Lung (tissue), 12 donors: ENCODE results near the gene FLNC. TPM values are rescaled to one million over a fixed set of nuclear protein-coding genes. Genes with fewer than 3 reads are reported as not detected.

Experiments used
- ATAC-seq: fragments of 200-7000 bp; cut with Tn5 transposase; one replicate; pipeline ENCODE4 v1.9.1; 2020; ENCODE audit warnings: moderate number of reproducible peaks; ENCODE audit not compliant: insufficient read depth, low FRiP score
- DNase-seq, 3 donors: peaks; one replicate each; pipeline ENCODE4 v3.0.0-alpha.2; 2013 to 2017
- H3K27ac ChIP-seq, 2 donors: one replicate each; pipeline ENCODE4 v1.5.1; 2013; ENCODE audit warnings: mild to moderate bottlenecking in 2 of 2, moderate library complexity in 2 of 2, control low read depth in 1 of 2, inconsistent platforms in 1 of 2, low read depth in 1 of 2, low read length in 1 of 2
- H3K27me3 ChIP-seq, 3 donors: one replicate each; pipeline ENCODE4 v1.5.1; 2013; ENCODE audit warnings: low read length in 2 of 3; ENCODE audit not compliant: control insufficient read depth in 3 of 3, insufficient read depth in 3 of 3
- H3K36me3 ChIP-seq, 4 donors: one replicate each; pipeline ENCODE4 v1.5.1; 2013; ENCODE audit warnings: low read length in 4 of 4, mild to moderate bottlenecking in 1 of 4, moderate library complexity in 1 of 4; ENCODE audit not compliant: control insufficient read depth in 4 of 4, insufficient read depth in 4 of 4
- H3K4me1 ChIP-seq, 5 donors: one replicate each; pipeline ENCODE4 v1.5.1; 2013; ENCODE audit warnings: low read length in 5 of 5, mild to moderate bottlenecking in 2 of 5, moderate library complexity in 1 of 5; ENCODE audit not compliant: control insufficient read depth in 5 of 5, insufficient read depth in 5 of 5
- H3K4me3 ChIP-seq: one replicate; pipeline ENCODE4 v1.5.1; 2013; ENCODE audit warnings: mild to moderate bottlenecking, control low read depth, moderate library complexity
- H3K9ac ChIP-seq, 2 donors: one replicate each; pipeline ENCODE4 v1.5.1; 2013; ENCODE audit warnings: low read length in 2 of 2, control low read depth in 1 of 2; ENCODE audit not compliant: insufficient read depth in 1 of 2
- H3K9me3 ChIP-seq, 4 donors: one replicate each; pipeline ENCODE4 v1.5.1; 2013; ENCODE audit warnings: low read length in 3 of 4, mild to moderate bottlenecking in 1 of 4, moderate library complexity in 1 of 4; ENCODE audit not compliant: control insufficient read depth in 4 of 4, insufficient read depth in 3 of 4
- WGBS, 2 donors: extraction: QIAGEN DNeasy Blood & Tissue Kit; methylation state at CpG; one replicate each; pipeline ENCODE4 v1.1.7; 2013; 5-methylcytosine and 5-hydroxymethylcytosine counted together
- polyA plus RNA-seq, 2 donors: library from polyadenylated mRNA; stranded (reverse); fragments of 200-250 nt; gene quantifications; one replicate each; pipeline ENCODE4 v1.2.1, GENCODE V29; 2013
- total RNA-seq, 2 donors: library from RNA; depleted of rRNA in 1 of 2; stranded (reverse); fragments of >200 nt in 1 of 2; gene quantifications; one replicate each; pipeline ENCODE4 v1.2.1, GENCODE V29; 2014 to 2021
- TF ChIP-seq, protein P1 (sequence below): IDR thresholded peaks from 2 replicates; pipeline ENCODE4 v1.5.1; 2012; ENCODE audit warnings: mild to moderate bottlenecking; ENCODE audit errors: control extremely low read depth, extremely low read depth
- donor health status: control.
- donor health status: control.
- donor health status: Bipolar disorder and iron deficiency.
- donor health status: healthy.
- donor health status: DM: yes; HTN: yes; CAD: no.

The FLNC gene
- total and polyA plus RNA-seq, 4 donors = 2.0 to 24.2 (median 7.7) TPM

DNA sequence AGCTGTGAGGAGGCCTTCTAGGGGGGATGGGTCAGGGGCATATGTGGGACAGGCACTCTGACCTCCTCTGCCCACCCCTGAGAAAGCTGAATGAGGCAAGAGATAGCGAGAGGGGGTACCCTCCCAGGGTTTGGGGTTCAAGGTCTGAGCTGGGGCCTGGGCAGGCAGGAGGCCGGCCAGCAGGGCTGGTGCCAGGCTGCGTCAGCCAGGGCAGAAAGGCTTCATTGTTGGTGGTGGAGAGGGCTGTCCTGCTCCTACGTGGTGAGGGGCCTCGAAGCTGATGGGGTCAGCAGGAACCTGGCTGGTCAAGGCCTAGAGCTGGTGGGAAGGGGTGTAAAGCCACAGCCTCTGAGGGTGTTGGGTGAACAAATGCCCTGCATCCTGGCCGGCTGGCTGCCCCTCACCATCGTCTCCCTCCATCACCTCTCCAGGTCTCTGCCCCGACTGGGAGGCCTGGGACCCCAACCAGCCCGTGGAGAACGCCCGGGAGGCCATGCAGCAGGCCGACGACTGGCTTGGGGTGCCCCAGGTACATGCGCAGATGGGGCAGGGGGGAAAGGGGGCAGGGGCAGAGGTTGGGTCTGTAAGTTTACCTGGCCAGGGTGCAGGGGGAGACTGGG is 6.6 kb downstream of the FLNC start:
- Histone ChIP-seq H3K27me3 (no peaks in the 10 kb centered on the region), H3K27ac (peak overlapping the region in 1 of 2 donors; percentile 68), H3K9ac (no peak overlapping the region), H3K4me3 (no peak overlapping the region), H3K36me3 (peaks cover 0 to 17% (median 8%) of the 10 kb centered on the region in 4 donors), H3K9me3 (no peaks in the 10 kb centered on the region), H3K4me1 (peaks cover 0 to 30% (median 10%) of the 10 kb centered on the region in 5 donors)
- no peak for ATAC-seq
- WGBS, 2 donors = 90 to 98% methylated on average over 14 of the region's 14 CpGs
- no peak for DNase-seq
- TF ChIP-seq, protein P1, sequence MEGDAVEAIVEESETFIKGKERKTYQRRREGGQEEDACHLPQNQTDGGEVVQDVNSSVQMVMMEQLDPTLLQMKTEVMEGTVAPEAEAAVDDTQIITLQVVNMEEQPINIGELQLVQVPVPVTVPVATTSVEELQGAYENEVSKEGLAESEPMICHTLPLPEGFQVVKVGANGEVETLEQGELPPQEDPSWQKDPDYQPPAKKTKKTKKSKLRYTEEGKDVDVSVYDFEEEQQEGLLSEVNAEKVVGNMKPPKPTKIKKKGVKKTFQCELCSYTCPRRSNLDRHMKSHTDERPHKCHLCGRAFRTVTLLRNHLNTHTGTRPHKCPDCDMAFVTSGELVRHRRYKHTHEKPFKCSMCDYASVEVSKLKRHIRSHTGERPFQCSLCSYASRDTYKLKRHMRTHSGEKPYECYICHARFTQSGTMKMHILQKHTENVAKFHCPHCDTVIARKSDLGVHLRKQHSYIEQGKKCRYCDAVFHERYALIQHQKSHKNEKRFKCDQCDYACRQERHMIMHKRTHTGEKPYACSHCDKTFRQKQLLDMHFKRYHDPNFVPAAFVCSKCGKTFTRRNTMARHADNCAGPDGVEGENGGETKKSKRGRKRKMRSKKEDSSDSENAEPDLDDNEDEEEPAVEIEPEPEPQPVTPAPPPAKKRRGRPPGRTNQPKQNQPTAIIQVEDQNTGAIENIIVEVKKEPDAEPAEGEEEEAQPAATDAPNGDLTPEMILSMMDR = no peak

GRCh38 chr7:128837521-128837921 is 7.3 kb downstream of the FLNC start:
- no peak overlapping the region for H3K9ac ChIP-seq
- no peak for DNase-seq

GRCh38 chr7:128838109-128838779 is 8.0 kb downstream of the FLNC start:
- ATAC-seq = no peak
- Histone ChIP-seq H3K9ac (no peak overlapping the region), H3K4me1 (peaks cover 0 to 17% (median 6%) of the 10 kb centered on the region in 5 donors), H3K27me3 (no peaks in the 10 kb centered on the region), H3K9me3 (no peaks in the 10 kb centered on the region), H3K4me3 (no peak overlapping the region), H3K36me3 (peaks cover 0 to 17% (median 9%) of the 10 kb centered on the region in 4 donors), H3K27ac (no peak overlapping the region)
- TF ChIP-seq, protein P1 = no peak
- WGBS, 2 donors = 95% methylated on average over 22 of the region's 22 CpGs
- no peak for DNase-seq

More at GRCh38 chr7:128837521-128837921, 7.3 kb downstream of the FLNC start:
- Histone ChIP-seq H3K27ac (no peak overlapping the region), H3K36me3 (peaks cover 0 to 17% (median 8%) of the 10 kb centered on the region in 4 donors), H3K4me3 (no peak overlapping the region), H3K9me3 (no peaks in the 10 kb centered on the region), H3K27me3 (no peaks in the 10 kb centered on the region), H3K4me1 (peaks cover 0 to 24% (median 10%) of the 10 kb centered on the region in 5 donors)
- 94 to 97% methylated on average over 16 of the region's 16 CpGs for WGBS, 2 donors
- no peak for ATAC-seq
- TF ChIP-seq, protein P1 = no peak
